ENCODE results near the gene ZNF212. TPM values are rescaled to one million over a fixed set of nuclear protein-coding genes. Genes with fewer than 3 reads are reported as not detected.

The ZNF212 gene
- total RNA-seq, 4 donors from 2014 or later, result 7.1 to 17.9 (median 9.9) TPM

- no peak overlapping the region for H3K27ac ChIP-seq
- peaks cover 9% of the 10 kb centered on the region for H3K4me1 ChIP-seq
- no peaks in the 10 kb centered on the region for H3K9me3 ChIP-seq
- no peak for TF ChIP-seq EP300 (IDR thresholded peaks at IDR 0.05)
- no peak for TF ChIP-seq CTCF (IDR thresholded peaks at IDR 0.05)
- TF ChIP-seq POLR2AphosphoS5 (IDR thresholded peaks at IDR 0.05), result no peak
- TF ChIP-seq POLR2A (IDR thresholded peaks at IDR 0.05), result no peak
- no peak overlapping the region for H3K4me3 ChIP-seq
- H3K36me3 ChIP-seq, result peaks cover 56% of the 10 kb centered on the region
- H3K27me3 ChIP-seq, result no peaks in the 10 kb centered on the region
- 100% methylated on average over 2 of the region's 9 CpGs for WGBS
- no peak for DNase-seq (ENCODE audit: low spot score in 2 of 2)
Observed at GRCh38 chr7:149280151-149280550, 40.7 kb downstream of the ZNF212 start.

GRCh38 chr7:149280661-149281507, 41.4 kb downstream of the ZNF212 start:
- no peak for DNase-seq (ENCODE audit: low spot score in 2 of 2)
- peaks cover 49% of the 10 kb centered on the region for H3K36me3 ChIP-seq
- no peak overlapping the region for H3K4me3 ChIP-seq
- peaks cover 16% of the 10 kb centered on the region for H3K4me1 ChIP-seq
- no peaks in the 10 kb centered on the region for H3K9me3 ChIP-seq
- WGBS, result 94% methylated on average over 7 of the region's 8 CpGs
- no peaks in the 10 kb centered on the region for H3K27me3 ChIP-seq
- TF ChIP-seq EP300 (IDR thresholded peaks at IDR 0.05), result no peak
- H3K27ac ChIP-seq, result no peak overlapping the region

- no peak for DNase-seq (ENCODE audit: low spot score in 2 of 2)
- no peaks in the 10 kb centered on the region for H3K27me3 ChIP-seq
- H3K4me3 ChIP-seq, result no peak overlapping the region
- H3K36me3 ChIP-seq, result peaks cover 47% of the 10 kb centered on the region
- TF ChIP-seq POLR2AphosphoS5 (IDR thresholded peaks at IDR 0.05), result no peak
- TF ChIP-seq EP300 (IDR thresholded peaks at IDR 0.05), result no peak
- no peak for TF ChIP-seq POLR2A (IDR thresholded peaks at IDR 0.05)
- TF ChIP-seq CTCF (IDR thresholded peaks at IDR 0.05), result no peak
- H3K27ac ChIP-seq, result no peak overlapping the region
- H3K4me1 ChIP-seq, result peaks cover 17% of the 10 kb centered on the region
- WGBS, result 86% methylated on average over 10 of the region's 59 CpGs
- no peaks in the 10 kb centered on the region for H3K9me3 ChIP-seq
Observed at GRCh38 chr7:149281508-149282330, 42.3 kb downstream of the ZNF212 start.

GRCh38 chr7:149282331-149282655, 42.8 kb downstream of the ZNF212 start:
- no peak for DNase-seq (ENCODE audit: low spot score in 2 of 2)
- Histone ChIP-seq H3K4me1 (peaks cover 17% of the 10 kb centered on the region), H3K4me3 (no peak overlapping the region), H3K27ac (no peak overlapping the region), H3K9me3 (no peaks in the 10 kb centered on the region), H3K27me3 (no peaks in the 10 kb centered on the region), H3K36me3 (peaks cover 43% of the 10 kb centered on the region)
- TF ChIP-seq EP300 (IDR thresholded peaks at IDR 0.05), result no peak
- TF ChIP-seq POLR2AphosphoS5 (IDR thresholded peaks at IDR 0.05), result no peak
- no peak for TF ChIP-seq POLR2A (IDR thresholded peaks at IDR 0.05)
- TF ChIP-seq CTCF (IDR thresholded peaks at IDR 0.05), result no peak
- WGBS, result 90% methylated on average over 5 of the region's 5 CpGs

- Histone ChIP-seq H3K4me3 (no peak overlapping the region), H3K9me3 (no peaks in the 10 kb centered on the region), H3K4me1 (peaks cover 17% of the 10 kb centered on the region), H3K27ac (no peak overlapping the region), H3K27me3 (no peaks in the 10 kb centered on the region), H3K36me3 (peaks cover 41% of the 10 kb centered on the region)
- DNase-seq (ENCODE audit: low spot score in 2 of 2), result no peak
- no peak for TF ChIP-seq CTCF (IDR thresholded peaks at IDR 0.05)
- TF ChIP-seq EP300 (IDR thresholded peaks at IDR 0.05), result no peak
- no peak for TF ChIP-seq POLR2A (IDR thresholded peaks at IDR 0.05)
- no peak for TF ChIP-seq POLR2AphosphoS5 (IDR thresholded peaks at IDR 0.05)
- WGBS, result 89% methylated on average over 3 of the region's 3 CpGs
Observed at GRCh38 chr7:149283321-149283720, 43.9 kb downstream of the ZNF212 start.
